GM13977 (cell line): ENCODE measurements around the gene ZDHHC9.

Source experiments
- DNase-seq: peaks from one replicate; pipeline ENCODE4 v3.0.0; 2012; ENCODE audit warnings: low spot score
- in situ Hi-C: fragments of 300-500 bp; cut with MboI; formaldehyde crosslinking; loops from one replicate; pipeline ENCODE4 v1.12.0; 2022; ENCODE audit warnings: low sequenced_read_pairs, low pct_unique_long_range_greater_than_20kb, mixed read lengths, inconsistent platforms; ENCODE audit not compliant: unreplicated experiment
- TF ChIP-seq, protein P1 (sequence below): IDR thresholded peaks from 2 replicates; pipeline ENCODE4 v1.5.1; 2012; ENCODE audit warnings: mild to moderate bottlenecking, control low read depth; ENCODE audit not compliant: insufficient read depth; ENCODE audit errors: extremely low read depth, missing control alignments

Gene ZDHHC9

DNA sequence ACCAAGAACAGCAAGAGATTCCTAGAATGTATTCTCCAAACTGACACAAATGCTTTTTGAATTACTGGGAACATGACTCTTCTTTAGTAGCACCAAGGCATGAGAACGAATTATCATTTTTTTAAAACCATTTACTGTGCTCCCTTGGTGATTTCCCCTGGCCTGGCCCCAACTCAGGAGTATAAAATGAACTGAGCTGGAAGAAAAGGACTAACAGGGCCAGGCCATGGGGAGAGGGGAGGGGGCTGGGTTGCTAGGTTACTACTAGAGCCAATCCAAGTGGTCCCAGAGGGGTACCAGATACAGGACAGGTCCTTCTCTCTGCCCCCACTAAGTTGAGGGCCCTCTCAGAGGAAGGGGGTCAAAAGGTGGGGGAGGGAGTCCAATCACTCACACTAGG is 40.8 kb downstream of the ZDHHC9 start:
- TF ChIP-seq, protein P1, sequence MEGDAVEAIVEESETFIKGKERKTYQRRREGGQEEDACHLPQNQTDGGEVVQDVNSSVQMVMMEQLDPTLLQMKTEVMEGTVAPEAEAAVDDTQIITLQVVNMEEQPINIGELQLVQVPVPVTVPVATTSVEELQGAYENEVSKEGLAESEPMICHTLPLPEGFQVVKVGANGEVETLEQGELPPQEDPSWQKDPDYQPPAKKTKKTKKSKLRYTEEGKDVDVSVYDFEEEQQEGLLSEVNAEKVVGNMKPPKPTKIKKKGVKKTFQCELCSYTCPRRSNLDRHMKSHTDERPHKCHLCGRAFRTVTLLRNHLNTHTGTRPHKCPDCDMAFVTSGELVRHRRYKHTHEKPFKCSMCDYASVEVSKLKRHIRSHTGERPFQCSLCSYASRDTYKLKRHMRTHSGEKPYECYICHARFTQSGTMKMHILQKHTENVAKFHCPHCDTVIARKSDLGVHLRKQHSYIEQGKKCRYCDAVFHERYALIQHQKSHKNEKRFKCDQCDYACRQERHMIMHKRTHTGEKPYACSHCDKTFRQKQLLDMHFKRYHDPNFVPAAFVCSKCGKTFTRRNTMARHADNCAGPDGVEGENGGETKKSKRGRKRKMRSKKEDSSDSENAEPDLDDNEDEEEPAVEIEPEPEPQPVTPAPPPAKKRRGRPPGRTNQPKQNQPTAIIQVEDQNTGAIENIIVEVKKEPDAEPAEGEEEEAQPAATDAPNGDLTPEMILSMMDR: no peak
- no peak for DNase-seq
- in situ Hi-C loops: no loop called here

DNA sequence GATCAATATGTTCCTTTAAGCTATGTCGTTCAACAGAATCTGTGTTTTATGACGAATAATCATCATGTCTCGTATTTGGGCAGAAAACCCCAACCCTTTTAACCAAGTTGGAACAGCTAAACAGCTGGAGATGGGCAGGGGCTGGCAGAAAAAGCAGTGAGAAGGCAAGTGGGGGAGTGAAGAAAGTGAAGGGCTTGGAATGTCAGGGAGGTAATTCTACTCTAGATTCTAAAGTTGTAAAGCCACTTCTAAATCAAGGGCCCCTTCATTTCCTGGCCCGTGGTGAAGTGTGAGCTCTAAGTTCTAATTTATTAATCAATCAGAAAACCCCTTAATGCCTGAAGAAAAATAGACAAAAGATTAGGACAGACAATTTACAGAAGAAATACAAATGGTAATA is 43.5 kb downstream of the ZDHHC9 start:
- TF ChIP-seq, protein P1: no peak
- no peak for DNase-seq
- in situ Hi-C loops: no loop called here

DNA sequence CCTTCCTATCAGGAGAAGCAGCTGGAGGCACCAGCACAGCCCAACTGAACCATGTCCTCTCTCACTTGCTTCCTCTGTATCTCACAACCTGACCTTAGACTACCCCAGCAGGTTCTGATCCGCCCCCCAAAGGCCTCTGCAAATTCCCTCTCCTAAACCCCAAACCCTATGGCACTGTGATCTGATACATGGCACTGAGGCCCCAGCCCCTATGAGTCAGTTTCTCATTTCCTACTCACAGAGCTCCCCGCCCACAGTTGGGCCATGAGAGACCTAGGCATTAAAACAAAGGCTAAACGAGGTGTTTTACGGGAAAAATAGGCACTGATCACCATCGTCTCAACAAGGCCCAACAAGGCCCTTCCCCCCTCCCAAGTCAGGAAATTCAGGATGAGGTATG is 44.8 kb downstream of the ZDHHC9 start:
- TF ChIP-seq, protein P1: no peak
- in situ Hi-C loops: no loop called here
- no peak for DNase-seq

DNA sequence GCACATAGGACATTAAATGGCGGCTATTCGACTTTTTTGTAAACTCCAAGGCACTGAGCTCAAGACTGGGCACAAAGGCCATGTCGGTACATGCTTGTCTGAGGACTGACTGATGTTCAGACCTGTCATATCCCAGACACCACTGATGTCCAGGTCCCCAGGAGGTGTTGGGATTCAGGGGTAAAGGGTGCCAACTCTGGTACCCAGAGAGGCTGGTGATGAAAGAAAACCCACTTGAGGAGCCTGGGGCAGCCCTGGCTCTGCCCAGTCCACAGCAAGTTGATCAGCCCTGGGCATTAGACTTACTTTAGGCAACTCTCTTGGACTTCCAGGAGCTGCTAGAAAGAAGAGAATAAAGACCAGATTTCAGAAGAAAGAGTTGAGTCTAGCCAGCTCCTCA is 45.2 kb downstream of the ZDHHC9 start:
- no peak for DNase-seq
- in situ Hi-C loops: no loop called here
- TF ChIP-seq, protein P1: no peak

DNA sequence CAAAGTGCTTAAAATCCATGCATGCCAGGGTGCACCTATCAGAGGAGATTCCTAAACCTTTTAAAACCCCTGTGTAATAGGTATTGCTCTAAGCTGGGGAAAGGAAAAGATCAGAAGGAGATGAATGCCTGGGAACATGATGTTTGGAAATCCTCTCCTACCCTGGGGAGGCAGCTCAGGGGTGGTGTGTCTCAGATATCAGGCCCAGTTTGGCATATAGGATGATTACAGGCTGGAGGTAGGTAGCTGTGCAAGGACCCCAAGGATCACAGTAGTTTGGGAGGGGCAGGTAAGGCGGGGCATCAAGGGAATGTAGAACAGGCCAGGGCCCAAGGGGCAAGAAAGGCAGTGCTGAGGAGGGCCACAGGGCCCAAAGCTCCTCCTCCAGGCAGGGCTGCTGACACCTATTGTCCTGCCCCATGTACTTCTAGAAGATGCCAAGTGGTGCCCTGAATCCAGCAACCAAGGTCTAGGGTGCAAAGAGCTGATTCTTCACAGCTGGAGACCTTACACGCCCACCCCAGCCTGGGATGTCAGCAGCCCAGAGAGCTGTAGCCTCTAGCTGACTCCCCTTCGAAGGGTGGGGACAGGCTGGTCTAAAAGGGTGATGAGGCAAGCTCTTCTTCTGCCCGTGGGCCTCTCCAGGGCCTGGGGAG is 46.3 kb downstream of the ZDHHC9 start:
- in situ Hi-C loops: no loop called here
- TF ChIP-seq, protein P1: no peak

DNA sequence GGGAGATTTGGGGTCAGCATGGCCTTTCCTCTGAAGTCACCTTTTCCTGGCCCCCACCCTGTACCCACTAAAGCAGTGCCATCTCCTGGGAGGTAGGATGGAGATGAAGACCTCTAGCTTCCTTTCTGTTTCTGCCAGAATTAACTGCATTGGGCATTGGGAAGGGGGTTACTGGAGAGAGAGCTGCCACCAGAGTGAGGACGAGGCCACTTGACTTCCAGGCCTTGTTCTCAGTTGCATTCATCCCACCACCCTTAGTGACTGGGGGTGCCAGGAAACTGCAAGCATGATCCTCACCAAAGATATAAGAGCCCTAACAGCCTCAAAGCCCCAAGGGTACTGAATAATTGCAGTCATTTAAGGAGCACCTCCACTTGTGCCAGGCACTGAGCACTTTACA is 48.1 kb downstream of the ZDHHC9 start:
- DNase-seq: no peak
- in situ Hi-C loops: no loop called here
- TF ChIP-seq, protein P1: no peak

More for the DNA sequence above, 46.3 kb downstream of the ZDHHC9 start:
- no peak for DNase-seq
